ENCODE results near the gene CDC16. TPM values are rescaled to one million over a fixed set of nuclear protein-coding genes. Genes with fewer than 3 reads are reported as not detected.

Gene CDC16, protein sequence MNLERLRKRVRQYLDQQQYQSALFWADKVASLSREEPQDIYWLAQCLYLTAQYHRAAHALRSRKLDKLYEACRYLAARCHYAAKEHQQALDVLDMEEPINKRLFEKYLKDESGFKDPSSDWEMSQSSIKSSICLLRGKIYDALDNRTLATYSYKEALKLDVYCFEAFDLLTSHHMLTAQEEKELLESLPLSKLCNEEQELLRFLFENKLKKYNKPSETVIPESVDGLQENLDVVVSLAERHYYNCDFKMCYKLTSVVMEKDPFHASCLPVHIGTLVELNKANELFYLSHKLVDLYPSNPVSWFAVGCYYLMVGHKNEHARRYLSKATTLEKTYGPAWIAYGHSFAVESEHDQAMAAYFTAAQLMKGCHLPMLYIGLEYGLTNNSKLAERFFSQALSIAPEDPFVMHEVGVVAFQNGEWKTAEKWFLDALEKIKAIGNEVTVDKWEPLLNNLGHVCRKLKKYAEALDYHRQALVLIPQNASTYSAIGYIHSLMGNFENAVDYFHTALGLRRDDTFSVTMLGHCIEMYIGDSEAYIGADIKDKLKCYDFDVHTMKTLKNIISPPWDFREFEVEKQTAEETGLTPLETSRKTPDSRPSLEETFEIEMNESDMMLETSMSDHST
- total RNA-seq (2016; rRNA removed; fragmentation: Illumina TruSeq; extraction: Trizol) (24.2 and 32.7 TPM in 2 replicates), polyA plus RNA-seq (2011; rRNA removed) (57.6 and 60.9 TPM in 2 replicates), polyA minus RNA-seq (2011; rRNA and poly(A)+ RNA removed; ENCODE audit: low replicate concordance) (22.6 and 39.7 TPM in 2 replicates), Bru-seq, nascent RNA (percentile 84 among the genes with signal in this experiment), BruChase-seq, experiment 1, labeled RNA remaining after a 6-hour chase (percentile 76 among the genes with signal in this experiment), BruChase-seq, experiment 2, labeled RNA remaining after a 2-hour chase (percentile 83 among the genes with signal in this experiment)
- 13.4 and 15.9 TPM in 2 replicates for total RNA-seq (2016; cell fraction: cytosol; rRNA removed; fragmentation: Illumina TruSeq; extraction: Trizol; ENCODE audit: low read depth)
- total RNA-seq (2016; cell fraction: insoluble cytoplasmic fraction; rRNA removed; fragmentation: Illumina TruSeq; extraction: Trizol): 23.0 and 31.1 TPM in 2 replicates
- total RNA-seq (2016; cell fraction: membrane; rRNA removed; fragmentation: Illumina TruSeq; extraction: Trizol): 26.3 and 26.5 TPM in 2 replicates
- 48.0 and 51.8 TPM in 2 replicates for total RNA-seq (2016; cell fraction: nucleus; rRNA removed; fragmentation: Illumina TruSeq; extraction: Trizol)
- polyA plus RNA-seq (2011; cell fraction: cytosol; rRNA removed): 15.5 and 23.3 TPM in 2 replicates
- polyA plus RNA-seq (2011; cell fraction: nucleus; rRNA removed): 139 and 159 TPM in 2 replicates
- 40.8 and 45.8 TPM in 2 replicates for polyA plus RNA-seq (2012)
- 14.4 and 17.8 TPM in 2 replicates for polyA plus RNA-seq (2016; cell fraction: cytosol; fragmentation: Illumina TruSeq; extraction: Trizol; ENCODE audit: low read depth)
- polyA plus RNA-seq (2016; cell fraction: insoluble cytoplasmic fraction; fragmentation: Illumina TruSeq; extraction: Trizol; ENCODE audit: low read depth): 39.2 and 43.6 TPM in 2 replicates
- 25.2 and 27.1 TPM in 2 replicates for polyA plus RNA-seq (2016; cell fraction: membrane; fragmentation: Illumina TruSeq; extraction: Trizol; ENCODE audit: low read depth)
- 76.5 and 78.3 TPM in 2 replicates for polyA plus RNA-seq (2016; cell fraction: nucleus; fragmentation: Illumina TruSeq; extraction: Trizol; ENCODE audit: insufficient read depth, low read depth)
- polyA minus RNA-seq (2011; cell fraction: cytosol; rRNA and poly(A)+ RNA removed): 17.0 and 18.2 TPM in 2 replicates
- polyA minus RNA-seq (2011; cell fraction: nucleus; rRNA and poly(A)+ RNA removed): 132 and 148 TPM in 2 replicates
- long read RNA-seq, experiment 1, partial matches to known transcripts: 7 of 24 reads
- long read RNA-seq, experiment 1, other reads (novel, unspliced or antisense): 8 of 24 reads
- long read RNA-seq, experiment 2, transcript CDC16-204 (19 exons, 2,211 nt): major isoform, 10 of 72 reads
- long read RNA-seq, experiment 2, partial matches to known transcripts: 18 of 72 reads
- long read RNA-seq, experiment 2, other reads (novel, unspliced or antisense): 40 of 72 reads

DNA sequence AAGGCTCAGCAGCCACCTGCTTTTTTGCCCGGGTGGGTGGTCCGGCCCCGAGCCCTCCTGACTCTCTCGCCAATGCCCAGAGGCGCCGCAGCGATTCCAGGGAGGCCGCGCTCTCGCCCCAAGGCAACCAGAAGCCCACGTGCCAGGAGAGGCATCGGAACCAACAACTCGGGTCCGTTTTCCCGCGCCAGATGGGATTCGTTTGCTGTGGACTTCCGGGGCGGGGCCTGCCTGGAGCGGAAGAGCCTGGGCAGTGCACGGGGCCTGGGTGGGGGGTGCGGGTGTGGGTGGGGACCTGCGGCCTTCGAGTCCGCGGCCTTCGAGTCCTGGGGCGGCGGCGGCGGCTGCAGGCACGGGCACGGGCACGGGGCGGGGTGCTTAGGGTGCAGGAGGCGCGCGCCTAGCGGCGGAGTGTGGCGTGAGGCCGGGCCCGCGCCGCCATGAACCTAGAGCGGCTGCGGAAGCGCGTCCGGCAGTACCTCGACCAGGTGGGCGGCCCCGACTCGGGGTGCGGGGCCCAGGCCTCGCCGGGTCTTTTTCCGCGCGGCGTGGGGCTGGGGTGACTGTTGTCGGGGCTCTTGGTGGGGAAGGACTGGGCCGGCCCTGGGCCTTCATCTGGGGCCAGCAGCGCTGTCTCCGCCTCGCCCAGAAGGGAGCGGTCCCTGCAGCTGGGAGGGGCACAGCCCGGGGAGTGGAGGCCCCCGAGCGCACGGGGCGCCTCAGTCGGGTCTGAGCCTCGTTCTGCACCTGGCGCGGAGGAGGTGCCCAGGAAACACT lies at the start of gene CDC16:
CDC16 (plus strand) TSS at position 253 of the 777 bp plus-strand sequence; CDS start at position 441, 188 bp downstream.
- BruUV-seq (replicated peaks): no TSS peak
- intact Hi-C loops (cut with micrococcal nuclease; ENCODE audit: unreplicated experiment): no loop called here
- H3K9ac ChIP-seq (ENCODE audit: insufficient read depth, low read depth, low read length): peak within 1 kb of the TSS; percentile 86
- H3K4me2 ChIP-seq (ENCODE audit: low read depth, low read length): peak within 1 kb of the TSS; percentile 98
- POLR2A ChIA-PET: no interaction called here
- no peaks in the 10 kb centered on the region for H3K9me3 ChIP-seq (ENCODE audit: low read length)
- peak; percentile 91 for DNase-seq (ENCODE audit: low spot score)
- CTCF ChIA-PET (ENCODE audit: low intra/inter-chr PET ratio, low total read pairs): no interaction called here
- in situ Hi-C loops (cut with HindIII; ENCODE audit: extremely low pct_ligation_motif_present, low pct_unique_long_range_greater_than_20kb): no loop called here
- H3K4me3 ChIP-seq (replicated peaks in 1 of 3; ENCODE audit: insufficient read depth in 1 of 3, low read depth in 2 of 3, low read length in 3 of 3): peak within 1 kb of the TSS; percentile 76 to 91 (median 90)
- peak within 1 kb of the TSS; percentile 12 for H2AFZ ChIP-seq (ENCODE audit: low read length)
- FAIRE-seq: peak; percentile 32
- peaks cover 2 to 10% of the 10 kb centered on the region in 2 experiments; a peak in 4 of 5 replicates for H3K27me3 ChIP-seq (ENCODE audit: control insufficient read depth in 1 of 2, insufficient read depth in 2 of 2, low read length in 2 of 2)
- under 1% methylated on average over 25 of the region's 76 CpGs for WGBS (ENCODE audit: low lambda C conversion rate)
- peaks cover 1 to 30% of the 10 kb centered on the region in 2 experiments; a peak in 4 of 5 replicates for H3K36me3 ChIP-seq (replicated peaks in 1 of 2; ENCODE audit: control insufficient read depth in 1 of 2, insufficient read depth in 2 of 2, low read length in 2 of 2)
- H3K27ac ChIP-seq (ENCODE audit: extremely low read length, insufficient read depth, low read length): peak within 1 kb of the TSS; percentile 80
- peak; percentile 95 for ATAC-seq
- H3K4me1 ChIP-seq (ENCODE audit: insufficient read depth, low read length): 0 out of 2 replicates have a peak, but pooled peaks cover 6% of the 10 kb centered on the region
- peaks cover 16% of the 10 kb centered on the region for H3K79me2 ChIP-seq (ENCODE audit: insufficient read depth, low read length)
- H4K20me1 ChIP-seq (ENCODE audit: insufficient read depth, low read length): no peaks in the 10 kb centered on the region
- TF ChIP-seq MYNN (CRISPR knock-in tag; IDR thresholded peaks at IDR 0.05; ENCODE audit: low read depth) (no peak), ZNF879 (CRISPR knock-in tag; IDR thresholded peaks at IDR 0.05) (peak; percentile 89; the same call in 1 of the 2 replicates), PAWR (CRISPR knock-in tag; IDR thresholded peaks at IDR 0.05; ENCODE audit: borderline replicate concordance) (no peak), ZEB1 (IDR thresholded peaks at IDR 0.05; ENCODE audit: insufficient replicate concordance, low read depth) (peak; percentile 24), NFRKB (IDR thresholded peaks at IDR 0.05) (no peak), ZNF235 (CRISPR knock-in tag; IDR thresholded peaks at IDR 0.05; ENCODE audit: borderline replicate concordance) (no peak; the same call in 1 of the 2 replicates), PITX1 (CRISPR knock-in tag; IDR thresholded peaks at IDR 0.05) (peak; percentile 48; the same call in 1 of the 2 replicates), FOXP1 (IDR thresholded peaks at IDR 0.05) (no peak), FOXP1 (CRISPR knock-in tag; IDR thresholded peaks at IDR 0.05) (no peak), PATZ1 (CRISPR knock-in tag; IDR thresholded peaks at IDR 0.05) (peak; percentile 92), NKX3-1 (CRISPR knock-in tag; IDR thresholded peaks at IDR 0.05) (peak; percentile 91), PRPF4 (IDR thresholded peaks at IDR 0.05; ENCODE audit: low read depth, low read length, poor library complexity, severe bottlenecking) (no peak)
- TF ChIP-seq, protein P1, sequence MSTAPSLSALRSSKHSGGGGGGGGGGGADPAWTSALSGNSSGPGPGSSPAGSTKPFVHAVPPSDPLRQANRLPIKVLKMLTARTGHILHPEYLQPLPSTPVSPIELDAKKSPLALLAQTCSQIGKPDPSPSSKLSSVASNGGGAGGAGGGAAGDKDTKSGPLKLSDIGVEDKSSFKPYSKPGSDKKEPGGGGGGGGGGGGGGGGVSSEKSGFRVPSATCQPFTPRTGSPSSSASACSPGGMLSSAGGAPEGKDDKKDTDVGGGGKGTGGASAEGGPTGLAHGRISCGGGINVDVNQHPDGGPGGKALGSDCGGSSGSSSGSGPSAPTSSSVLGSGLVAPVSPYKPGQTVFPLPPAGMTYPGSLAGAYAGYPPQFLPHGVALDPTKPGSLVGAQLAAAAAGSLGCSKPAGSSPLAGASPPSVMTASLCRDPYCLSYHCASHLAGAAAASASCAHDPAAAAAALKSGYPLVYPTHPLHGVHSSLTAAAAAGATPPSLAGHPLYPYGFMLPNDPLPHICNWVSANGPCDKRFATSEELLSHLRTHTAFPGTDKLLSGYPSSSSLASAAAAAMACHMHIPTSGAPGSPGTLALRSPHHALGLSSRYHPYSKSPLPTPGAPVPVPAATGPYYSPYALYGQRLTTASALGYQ (CRISPR knock-in tag; IDR thresholded peaks at IDR 0.05): peak; percentile 62; the same call in 1 of the 2 replicates
